Tracheal epithelial cell (primary cell): Measurements from ENCODE around the gene ZNF224. TPM values are rescaled to one million over a fixed set of nuclear protein-coding genes. Genes with fewer than 3 reads are reported as not detected.

Experiments
- total RNA-seq: library from RNA; depleted of rRNA; stranded (reverse); fragments of >200 nt; gene quantifications from 2 replicates; pipeline ENCODE4 v1.2.1, GENCODE V29; 2014

The ZNF224 gene
- total RNA-seq: 11.8 and 16.4 TPM in 2 replicates

GRCh38 chr19:44093931-44094765, at the start of gene ZNF224:
TSS of gene ZNF224 (plus strand) at chr19:44094361. CDS start at chr19:44097874, 3,513 bp downstream.

GRCh38 chr19:44051650-44052402, 42.3 kb upstream of the ZNF224 start, which contains the start of gene ZNF223:
TSS of gene ZNF223 (plus strand) at chr19:44052036. CDS start at chr19:44055177, 3,141 bp downstream.

GRCh38 chr19:44071824-44072542, 22.2 kb upstream of the ZNF224 start, which contains the start of gene ZNF284:
TSS of gene ZNF284 (plus strand) at chr19:44072159. CDS start at chr19:44076390, 4,231 bp downstream.

DNA sequence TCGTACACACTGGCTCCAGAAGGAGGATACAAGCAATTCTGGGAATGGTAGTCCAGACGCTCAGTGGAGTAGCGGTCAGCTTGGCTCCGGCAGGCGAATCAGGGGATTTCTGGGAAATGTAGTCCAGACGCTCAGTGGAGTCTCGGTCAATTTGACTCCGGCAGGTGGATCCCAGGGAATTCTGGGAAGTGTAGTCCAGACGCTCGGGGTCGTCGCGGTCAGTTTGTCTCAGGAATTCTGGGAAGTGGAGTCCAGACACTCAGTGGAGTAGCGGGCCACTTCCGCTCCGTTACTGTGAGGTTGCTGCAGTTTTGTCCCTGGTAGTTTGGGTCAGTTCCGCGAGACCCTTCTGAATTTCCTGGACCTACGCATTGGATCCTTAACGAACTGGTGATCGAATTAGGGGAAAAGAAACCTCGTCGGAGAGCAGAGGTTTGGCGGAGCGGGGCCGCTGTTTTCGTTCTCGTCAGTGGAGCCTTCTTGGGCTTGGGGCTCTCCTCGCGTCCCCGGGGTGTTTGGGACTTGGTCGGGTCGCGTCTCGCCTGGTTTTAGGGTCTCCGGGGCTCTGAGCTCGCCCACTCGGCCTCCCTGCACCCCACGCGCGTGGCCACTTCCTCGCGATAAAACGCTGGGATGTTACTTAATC, 19.1 kb downstream of the ZNF224 start, which contains the start of gene ZNF225:
Gene ZNF225 (plus strand): TSS at position 262 of the 646 bp plus-strand sequence. CDS start 2,429 bp downstream, outside the sequence.

DNA sequence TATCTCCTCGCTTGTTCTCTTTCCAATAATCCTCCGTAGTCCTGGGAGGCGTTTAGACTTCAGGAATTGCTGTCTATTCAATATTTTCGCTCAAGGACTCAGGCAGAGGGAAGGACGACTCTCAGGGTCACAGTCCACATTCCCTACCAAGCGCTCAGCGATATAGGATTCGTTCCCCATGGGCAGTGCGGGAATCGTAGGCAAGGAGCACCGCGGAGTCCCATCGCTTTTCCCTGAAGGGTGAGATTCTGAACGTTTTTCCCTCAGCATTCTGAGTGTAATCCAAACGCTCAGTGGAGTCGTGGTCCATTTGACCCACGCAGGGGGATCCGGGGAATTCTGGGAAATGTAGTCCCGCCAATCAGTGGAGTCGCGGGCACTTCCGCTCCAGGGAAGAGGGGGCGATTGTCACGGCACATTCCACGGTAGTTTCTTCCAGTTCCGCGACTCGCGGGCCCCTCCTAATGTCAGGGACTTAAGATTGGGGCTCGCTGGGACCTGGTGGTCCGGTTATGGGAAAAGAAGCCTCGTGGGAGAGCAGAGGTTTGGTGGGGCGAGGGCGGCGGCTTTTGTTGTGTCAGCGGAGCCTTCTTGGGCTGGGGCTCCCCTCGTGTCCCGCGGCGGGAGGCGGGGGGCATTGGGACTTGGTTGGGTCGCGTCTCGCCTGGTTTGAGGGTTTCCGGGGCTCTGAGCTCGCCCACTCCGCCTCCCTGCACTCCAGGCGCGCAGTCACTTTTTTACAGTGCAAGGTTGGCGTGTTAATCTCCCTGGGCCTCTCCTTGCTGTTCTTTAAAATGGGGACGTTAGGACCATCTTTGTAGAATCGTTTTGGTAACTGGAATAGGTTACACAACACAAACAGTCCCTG, 47.3 kb downstream of the ZNF224 start, which contains the start of gene ZNF234:
Gene ZNF234 (plus strand): TSS at position 364 of the 868 bp plus-strand sequence. CDS start 3,079 bp downstream, outside the sequence.

Other genes starting within 250 kb of the ZNF224 start
- 0.96 and 1.3 TPM in 2 replicates for gene ZNF404, start 210.4 kb upstream of the ZNF224 start, total RNA-seq
- gene ZNF45, start 159.1 kb upstream of the ZNF224 start, total RNA-seq: 8.4 and 10.7 TPM in 2 replicates
- 1.7 and 2.6 TPM in 2 replicates for gene ZNF221, start 143.1 kb upstream of the ZNF224 start, total RNA-seq
- gene ZNF155, start 110.2 kb upstream of the ZNF224 start, total RNA-seq: 4.0 and 4.6 TPM in 2 replicates
- 1.9 and 2.2 TPM in 2 replicates for gene ZNF230, start 91.4 kb upstream of the ZNF224 start, total RNA-seq
- gene ZNF222, start 69.0 kb upstream of the ZNF224 start, total RNA-seq: 3.4 TPM in 2 replicates
- gene ZNF223, start 42.3 kb upstream of the ZNF224 start, total RNA-seq: 2.9 and 7.9 TPM in 2 replicates
- 2.2 and 2.3 TPM in 2 replicates for gene ZNF284, start 22.2 kb upstream of the ZNF224 start, total RNA-seq
- 1.9 and 4.0 TPM in 2 replicates for gene ZNF225, start 19.0 kb downstream of the ZNF224 start, total RNA-seq
- 5.8 and 6.0 TPM in 2 replicates for gene ZNF234, start 47.2 kb downstream of the ZNF224 start, total RNA-seq
- gene ZNF226, start 70.7 kb downstream of the ZNF224 start, total RNA-seq: 7.2 and 9.0 TPM in 2 replicates
- 10.0 and 10.4 TPM in 2 replicates for gene ZNF227, start 118.2 kb downstream of the ZNF224 start, total RNA-seq
- gene ZNF233, start 165.5 kb downstream of the ZNF224 start, total RNA-seq: 0.24 and 1.1 TPM in 2 replicates
- 2.1 and 3.1 TPM in 2 replicates for gene ZNF235, start 210.7 kb downstream of the ZNF224 start, total RNA-seq